ENCODE data around the gene DIO1. TPM values are rescaled to one million over a fixed set of nuclear protein-coding genes. Genes with fewer than 3 reads are reported as not detected.
A peak's percentile ranks its signal among the peaks of the same experiment; 100 is the strongest.

DIO1 gene
- total RNA-seq, 5 donors from 2014 or later (not counting 1 experiment from before 2014, with no cell fraction given), result not detected

- POLR2A ChIA-PET, result no interaction called here
- CTCF ChIA-PET, result no interaction called here
- ATAC-seq (replicated peaks in 1 of 4), result no peak
Measured at GRCh38 chr1:53943490-53944043, 49.6 kb downstream of the DIO1 start.

GRCh38 chr1:53944469-53945182, 50.6 kb downstream of the DIO1 start:
- POLR2A ChIA-PET, result interaction anchor here (0.6 to 1.0 kb wide), 2 partner anchors 44 to 54 kb away, joined by 4 to 5 read pairs; no protein-coding TSS in a partner anchor
- CTCF ChIA-PET, result interaction anchor here (0.6 to 1.9 kb wide), 8 partner anchors 12 to 108 kb away, joined by 3 to 47 read pairs (median 4); partner anchors contain the start of genes TCEANC2 (in 1 of the 2) and TMEM59 (in 1 of the 2)
- WGBS (ENCODE audit: insufficient coverage), result 23% methylated on average over 9 of the region's 20 CpGs
- no peaks in the 10 kb centered on the region for H3K9me3 ChIP-seq
- peak overlapping the region; percentile 76 to 84 for H3K4me3 ChIP-seq (ENCODE audit: control insufficient read depth in 1 of 2, extremely low read depth in 1 of 2, low read length in 1 of 2)
- Mint-ChIP-seq H3K4me1 (peaks cover 51 to 64% (median 56%) of the 10 kb centered on the region in 3 donors), H3K36me3 (peaks cover 3% of the 10 kb centered on the region), H3K9me3 (no peaks in the 10 kb centered on the region), H3K27ac (peak overlapping the region; percentile 91 to 94), H3K27me3 (no peaks in the 10 kb centered on the region), H3K4me3 (peak overlapping the region; percentile 93 to 96 (median 96))
- no peak for ATAC-seq (replicated peaks in 1 of 4)
- DNase-seq, result peak in 1 of 35 experiments; percentile 11
- H3K4me1 ChIP-seq (ENCODE audit: control insufficient read depth in 1 of 2, extremely low read depth in 1 of 2, insufficient read depth in 2 of 2, low read length in 2 of 2), result peaks cover 7 to 29% of the 10 kb centered on the region in 2 experiments
- peak overlapping the region; percentile 75 for H3K27ac ChIP-seq (ENCODE audit: low read length)
- H3K27me3 ChIP-seq (replicated peaks in 1 of 2; ENCODE audit: control insufficient read depth in 2 of 2, extremely low read depth in 1 of 2, insufficient read depth in 2 of 2, low read length in 1 of 2), result no peaks in the 10 kb centered on the region
- no peaks in the 10 kb centered on the region for H3K36me3 ChIP-seq (ENCODE audit: control insufficient read depth in 2 of 2, extremely low read depth in 1 of 2, insufficient read depth in 1 of 2, low read length in 1 of 2)

More at GRCh38 chr1:53943490-53944043, 49.6 kb downstream of the DIO1 start:
- Histone ChIP-seq H3K27ac (ENCODE audit: low read length) (no peak overlapping the region), H3K9me3 (no peaks in the 10 kb centered on the region), H3K36me3 (ENCODE audit: control insufficient read depth in 2 of 2, extremely low read depth in 1 of 2, insufficient read depth in 1 of 2, low read length in 1 of 2) (peaks cover under 1 to 2% of the 10 kb centered on the region in 2 donors), H3K27me3 (replicated peaks in 1 of 2; ENCODE audit: control insufficient read depth in 2 of 2, extremely low read depth in 1 of 2, insufficient read depth in 2 of 2, low read length in 1 of 2) (no peaks in the 10 kb centered on the region), H3K4me1 (ENCODE audit: control insufficient read depth in 1 of 2, extremely low read depth in 1 of 2, insufficient read depth in 2 of 2, low read length in 2 of 2) (peaks cover 7 to 29% of the 10 kb centered on the region in 2 experiments), H3K4me3 (ENCODE audit: control insufficient read depth in 1 of 2, extremely low read depth in 1 of 2, low read length in 1 of 2) (no peak overlapping the region)
- Mint-ChIP-seq H3K4me3 (peak overlapping the region; percentile 70 to 96 (median 96)), H3K9me3 (no peaks in the 10 kb centered on the region), H3K27ac (no peak overlapping the region), H3K4me1 (peaks cover 57 to 65% (median 57%) of the 10 kb centered on the region in 3 donors), H3K36me3 (peaks cover 8% of the 10 kb centered on the region), H3K27me3 (no peaks in the 10 kb centered on the region)
- WGBS (ENCODE audit: insufficient coverage), result no CpG with 5 or more reads among the region's 14 CpGs
- no peak for DNase-seq

GRCh38 chr1:53945183-53945432, 51.1 kb downstream of the DIO1 start:
- H3K4me3 ChIP-seq (ENCODE audit: control insufficient read depth in 1 of 2, extremely low read depth in 1 of 2, low read length in 1 of 2), result peak overlapping the region; percentile 76 to 84
- peak overlapping the region; percentile 75 for H3K27ac ChIP-seq (ENCODE audit: low read length)
- H3K4me1 ChIP-seq (ENCODE audit: control insufficient read depth in 1 of 2, extremely low read depth in 1 of 2, insufficient read depth in 2 of 2, low read length in 2 of 2), result peaks cover 7 to 29% of the 10 kb centered on the region in 2 experiments
- peaks cover 48 to 60% (median 54%) of the 10 kb centered on the region in 3 donors for H3K4me1 Mint-ChIP-seq
- peak overlapping the region; percentile 91 to 94 for H3K27ac Mint-ChIP-seq
- no peaks in the 10 kb centered on the region for H3K9me3 ChIP-seq
- peak overlapping the region; percentile 93 to 96 (median 96) for H3K4me3 Mint-ChIP-seq
- no peaks in the 10 kb centered on the region for H3K27me3 Mint-ChIP-seq
- H3K9me3 Mint-ChIP-seq, result no peaks in the 10 kb centered on the region
- under 1% methylated on average over 12 of the region's 16 CpGs for WGBS (ENCODE audit: insufficient coverage)
- ATAC-seq (replicated peaks in 1 of 4) (no peak), DNase-seq (no peak)
- H3K36me3 ChIP-seq (ENCODE audit: control insufficient read depth in 2 of 2, extremely low read depth in 1 of 2, insufficient read depth in 1 of 2, low read length in 1 of 2), result no peaks in the 10 kb centered on the region
- ChIA-PET CTCF (interaction anchor here (0.6 to 1.9 kb wide), 13 partner anchors 11 to 1541 kb away, joined by 3 to 47 read pairs (median 3); partner anchors contain the start of genes NDC1 (in 1 of the 2), ORC1 (in 1 of the 2), PRPF38A (in 1 of the 2) and TCEANC2 (in 1 of the 2)), POLR2A (interaction anchor here (0.6 to 1.3 kb wide), 7 partner anchors 45 to 108 kb away, joined by 3 to 9 read pairs (median 4); partner anchors contain the start of genes TCEANC2 (in 1 of the 2) and TMEM59 (in 1 of the 2))
- H3K27me3 ChIP-seq (replicated peaks in 1 of 2; ENCODE audit: control insufficient read depth in 2 of 2, extremely low read depth in 1 of 2, insufficient read depth in 2 of 2, low read length in 1 of 2), result no peaks in the 10 kb centered on the region
- H3K36me3 Mint-ChIP-seq, result peaks cover 2% of the 10 kb centered on the region

GRCh38 chr1:53945433-53946251, 51.7 kb downstream of the DIO1 start, which contains the start of gene IFT25:
Gene IFT25, minus strand, starts transcription at chr1:53945699. Its CDS starts 5,617 bp downstream, at chr1:53940082.
- Mint-ChIP-seq H3K4me1 (peaks cover 47 to 57% (median 52%) of the 10 kb centered on the region in 3 donors), H3K4me3 (peak within 1 kb of the TSS; percentile 93 to 96 (median 96)), H3K27me3 (no peaks in the 10 kb centered on the region), H3K9me3 (no peaks in the 10 kb centered on the region), H3K36me3 (no peaks in the 10 kb centered on the region), H3K27ac (peak within 1 kb of the TSS; percentile 91 to 94)
- peak within 1 kb of the TSS; percentile 76 to 84 for H3K4me3 ChIP-seq (ENCODE audit: control insufficient read depth in 1 of 2, extremely low read depth in 1 of 2, low read length in 1 of 2)
- peak within 1 kb of the TSS; percentile 75 for H3K27ac ChIP-seq (ENCODE audit: low read length)
- ATAC-seq (replicated peaks in 1 of 4), result peak; percentile 77 to 84 (median 79)
- H3K27me3 ChIP-seq (replicated peaks in 1 of 2; ENCODE audit: control insufficient read depth in 2 of 2, extremely low read depth in 1 of 2, insufficient read depth in 2 of 2, low read length in 1 of 2), result no peaks in the 10 kb centered on the region
- no peaks in the 10 kb centered on the region for H3K36me3 ChIP-seq (ENCODE audit: control insufficient read depth in 2 of 2, extremely low read depth in 1 of 2, insufficient read depth in 1 of 2, low read length in 1 of 2)
- H3K9me3 ChIP-seq, result no peaks in the 10 kb centered on the region
- ChIA-PET CTCF (interaction anchor here (0.5 to 1.9 kb wide), 21 partner anchors 10 to 1542 kb away, joined by 3 to 47 read pairs (median 3); partner anchors contain the start of genes NDC1 (in 1 of the 2), ORC1 (in 1 of the 2), PRPF38A (in 1 of the 2) and TCEANC2 (in 1 of the 2)), POLR2A (interaction anchor here (0.6 to 1.3 kb wide), 12 partner anchors 11 to 201 kb away, joined by 3 to 9 read pairs (median 4); partner anchors contain the start of genes TCEANC2 (in 1 of the 2) and TMEM59 (in 1 of the 2))
- peaks cover 7 to 29% of the 10 kb centered on the region in 2 experiments for H3K4me1 ChIP-seq (ENCODE audit: control insufficient read depth in 1 of 2, extremely low read depth in 1 of 2, insufficient read depth in 2 of 2, low read length in 2 of 2)
- DNase-seq, result peak; percentile 93 to 100 (median 97)
- WGBS (ENCODE audit: insufficient coverage), result under 1% methylated on average over 84 of the region's 90 CpGs

GRCh38 chr1:53946252-53947171, 52.5 kb downstream of the DIO1 start, which contains the start of gene LRRC42:
Gene LRRC42, plus strand, starts transcription at chr1:53946350. Its CDS starts 5,650 bp downstream, at chr1:53952000.
- ChIA-PET POLR2A (interaction anchor here (0.6 to 1.3 kb wide), 7 partner anchors 10 to 106 kb away, joined by 3 to 9 read pairs (median 6); partner anchors contain the start of genes TCEANC2 (in 1 of the 2) and TMEM59 (in 1 of the 2)), CTCF (interaction anchor here (0.5 to 2.7 kb wide), 13 partner anchors 10 to 143 kb away, joined by 3 to 47 read pairs (median 4); partner anchors contain the start of genes NDC1 (in 1 of the 2) and YIPF1 (in 1 of the 2))
- peaks cover 47 to 57% (median 52%) of the 10 kb centered on the region in 3 donors for H3K4me1 Mint-ChIP-seq
- H3K36me3 Mint-ChIP-seq, result no peaks in the 10 kb centered on the region
- H3K27me3 ChIP-seq (replicated peaks in 1 of 2; ENCODE audit: control insufficient read depth in 2 of 2, extremely low read depth in 1 of 2, insufficient read depth in 2 of 2, low read length in 1 of 2), result no peaks in the 10 kb centered on the region
- ATAC-seq (replicated peaks in 1 of 4), result peak; percentile 73 to 77 (median 74)
- H3K27ac Mint-ChIP-seq, result peak within 1 kb of the TSS; percentile 91 to 94
- H3K9me3 Mint-ChIP-seq, result no peaks in the 10 kb centered on the region
- H3K4me1 ChIP-seq (ENCODE audit: control insufficient read depth in 1 of 2, extremely low read depth in 1 of 2, insufficient read depth in 2 of 2, low read length in 2 of 2), result peaks cover 7 to 29% of the 10 kb centered on the region in 2 experiments
- peak within 1 kb of the TSS; percentile 93 to 96 (median 96) for H3K4me3 Mint-ChIP-seq
- DNase-seq, result peak in 2 of 35 experiments; percentile 52 to 91
- H3K4me3 ChIP-seq (ENCODE audit: control insufficient read depth in 1 of 2, extremely low read depth in 1 of 2, low read length in 1 of 2), result peak within 1 kb of the TSS; percentile 76 to 84
- 3% methylated on average over 33 of the region's 58 CpGs for WGBS (ENCODE audit: insufficient coverage)
- no peaks in the 10 kb centered on the region for H3K27me3 Mint-ChIP-seq
- H3K27ac ChIP-seq (ENCODE audit: low read length), result peak within 1 kb of the TSS; percentile 75
- H3K36me3 ChIP-seq (ENCODE audit: control insufficient read depth in 2 of 2, extremely low read depth in 1 of 2, insufficient read depth in 1 of 2, low read length in 1 of 2), result no peaks in the 10 kb centered on the region
- H3K9me3 ChIP-seq, result no peaks in the 10 kb centered on the region

Data from T-cell (primary cell).